Activated CD4-positive, alpha-beta T cell treated with anti-CD3 and anti-CD28 coated beads for 4 hours (primary cell): ENCODE results near the gene GALNT10.

Experiments
- DNase-seq, 2 donors: peaks; one replicate each; pipeline ENCODE4 v3.0.0-alpha.2; 2020

The GALNT10 gene

DNA sequence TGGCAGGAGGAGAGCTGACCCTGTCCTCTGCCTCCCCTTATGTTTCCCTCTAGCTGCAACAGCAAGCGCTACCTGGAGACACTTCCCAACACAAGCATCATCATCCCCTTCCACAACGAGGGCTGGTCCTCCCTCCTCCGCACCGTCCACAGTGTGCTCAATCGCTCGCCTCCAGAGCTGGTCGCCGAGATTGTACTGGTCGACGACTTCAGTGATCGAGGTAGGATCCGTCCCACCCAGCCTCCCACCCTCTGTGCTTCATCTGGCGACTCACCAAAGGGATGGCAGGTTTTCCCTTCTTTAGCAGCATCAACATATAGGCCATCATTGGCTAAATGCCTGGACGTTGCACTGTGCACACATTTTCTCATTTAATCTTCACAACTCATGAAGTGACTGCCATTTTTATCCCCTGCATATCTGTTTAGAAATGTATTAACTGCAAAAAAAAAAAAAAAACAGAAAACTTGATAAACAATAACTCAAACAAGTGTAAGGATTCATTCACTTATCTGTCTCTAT lies 139.0 kb downstream of the GALNT10 start:
- DNase-seq, result no peak

DNA sequence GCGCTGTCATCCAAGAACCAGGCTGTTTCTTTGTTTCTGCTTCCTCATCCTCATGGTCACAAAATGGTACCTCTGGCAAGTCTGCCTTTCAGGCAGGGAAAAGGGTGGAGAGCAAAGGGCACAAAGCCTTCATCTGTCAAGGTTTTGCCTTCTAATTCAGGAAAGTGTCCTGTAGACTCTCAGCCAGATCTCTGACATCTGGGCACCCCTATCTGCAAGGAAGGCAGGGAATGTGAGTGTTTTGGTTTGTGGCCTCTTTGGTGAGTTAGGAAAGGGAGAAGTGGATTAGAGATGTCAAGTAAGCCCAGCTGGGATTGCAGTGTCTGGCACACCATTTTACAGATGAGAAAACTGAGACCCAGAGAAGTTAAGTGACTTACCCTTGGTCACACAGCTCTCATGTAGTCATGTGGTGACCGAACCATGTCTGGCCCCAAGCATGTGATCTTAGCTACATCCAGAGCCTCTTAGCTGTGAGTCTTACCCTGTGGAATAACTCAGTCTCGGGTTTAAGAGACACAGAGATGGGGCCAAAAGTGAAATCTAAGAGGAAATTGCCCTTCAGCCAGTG lies 139.6 kb downstream of the GALNT10 start:
- DNase-seq, result no peak

DNA sequence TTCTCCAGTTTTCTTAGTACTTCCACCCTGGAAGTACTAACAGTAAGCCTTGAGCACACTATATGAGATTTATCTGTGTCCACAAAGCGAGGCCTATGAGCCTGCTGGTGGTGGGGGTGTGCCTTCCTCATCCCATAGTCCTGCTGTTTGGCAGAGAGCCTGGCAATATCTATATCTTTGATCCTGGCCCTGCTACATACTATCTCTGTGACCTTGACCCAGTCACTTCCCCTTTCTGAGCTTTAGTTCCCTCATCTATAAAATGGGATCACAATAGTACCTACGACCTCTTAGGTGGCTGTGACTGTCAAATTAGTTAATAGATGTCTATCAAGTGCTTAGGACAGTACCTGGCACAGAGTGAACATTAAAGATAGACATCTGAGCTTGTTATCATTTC lies 140.7 kb downstream of the GALNT10 start:
- DNase-seq, result no peak

DNA sequence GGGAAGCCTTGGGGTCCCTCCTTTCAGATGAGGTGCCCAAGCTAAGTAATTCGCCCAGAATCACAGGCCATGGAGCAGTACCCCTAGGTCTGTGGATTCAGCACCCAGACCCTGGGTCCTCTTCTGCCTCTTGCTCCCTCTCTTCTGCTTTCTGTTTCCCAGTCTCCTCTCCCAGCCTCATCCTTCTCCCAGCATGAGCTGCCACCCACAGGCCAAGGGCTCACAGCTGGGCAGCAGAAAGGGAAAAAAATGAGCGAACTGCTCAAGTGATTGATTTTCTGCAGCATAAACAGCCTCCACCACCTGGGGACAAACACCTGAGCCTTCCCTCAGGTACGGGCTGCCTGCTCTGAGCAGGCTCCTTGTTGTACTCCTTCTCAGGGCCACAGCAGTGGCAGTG lies 141.4 kb downstream of the GALNT10 start:
- no peak for DNase-seq

DNA sequence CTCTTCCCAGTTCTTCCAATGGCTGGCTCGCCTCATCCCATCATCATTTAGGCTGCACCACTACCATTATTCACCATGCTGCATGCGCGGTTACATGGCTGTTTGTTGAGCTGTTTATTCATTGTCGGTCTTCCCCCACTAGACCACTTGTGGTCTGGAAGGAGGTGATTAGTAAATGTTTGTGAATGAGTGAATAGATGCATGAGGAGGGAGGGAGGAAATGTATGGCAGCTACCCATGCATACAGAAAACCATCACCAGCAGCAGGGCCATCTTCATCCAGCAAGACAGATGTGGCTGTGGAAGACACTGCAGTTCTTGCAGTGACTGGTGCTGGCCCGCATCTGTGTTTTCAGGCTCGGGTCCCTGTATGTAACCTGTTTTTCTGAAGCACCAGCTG lies 141.9 kb downstream of the GALNT10 start:
- no peak for DNase-seq

DNA sequence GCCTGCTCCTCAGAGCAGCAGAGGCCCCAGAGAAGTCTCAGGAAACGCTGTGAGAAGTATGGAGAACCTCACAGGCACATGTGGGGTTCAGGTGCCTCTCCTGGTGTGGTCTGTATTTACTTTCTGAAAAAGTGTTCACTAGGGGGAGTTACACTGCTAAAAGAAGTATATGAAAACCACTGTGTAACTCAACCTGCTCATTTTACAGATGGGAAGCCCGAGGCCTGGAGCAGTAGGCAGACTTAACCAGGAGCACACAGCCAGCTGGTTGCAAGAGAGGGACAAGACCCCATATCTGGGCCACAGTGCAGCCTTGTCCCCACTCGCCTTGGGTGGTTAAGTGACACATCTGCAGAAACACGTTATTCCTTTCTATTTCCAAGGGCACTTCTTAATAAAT lies 142.5 kb downstream of the GALNT10 start:
- DNase-seq, result no peak

DNA sequence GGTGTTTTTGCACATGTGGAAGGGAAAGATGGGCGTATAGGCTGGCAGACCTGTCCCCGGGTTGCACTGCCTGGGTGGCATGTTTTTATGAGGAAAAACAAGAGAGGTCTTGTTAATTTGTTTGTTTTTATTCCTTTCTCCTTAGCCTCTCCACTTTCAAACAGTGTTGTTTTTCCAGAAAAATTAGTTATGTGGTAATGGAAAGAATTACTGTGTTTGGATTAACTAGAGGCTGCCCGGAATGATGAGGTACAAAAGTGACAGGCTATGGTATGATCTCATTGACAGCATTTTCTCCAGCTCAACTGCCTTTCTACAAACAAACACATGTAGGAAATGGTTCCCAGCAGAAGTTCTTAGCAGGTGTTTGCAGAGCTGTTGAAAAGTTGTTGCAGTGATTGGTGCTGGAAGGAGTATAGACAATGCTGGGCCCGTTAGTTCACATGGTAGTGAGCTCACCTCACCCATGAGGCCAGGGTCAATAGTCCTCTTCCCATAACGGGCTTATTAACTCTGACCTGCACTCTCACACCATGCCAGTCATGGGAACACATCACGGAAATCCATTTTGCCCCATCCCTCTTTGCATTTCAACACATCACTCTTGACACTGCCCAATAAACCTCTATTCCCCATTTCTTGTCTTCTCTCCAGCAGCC lies 144.0 kb downstream of the GALNT10 start:
- no peak for DNase-seq

DNA sequence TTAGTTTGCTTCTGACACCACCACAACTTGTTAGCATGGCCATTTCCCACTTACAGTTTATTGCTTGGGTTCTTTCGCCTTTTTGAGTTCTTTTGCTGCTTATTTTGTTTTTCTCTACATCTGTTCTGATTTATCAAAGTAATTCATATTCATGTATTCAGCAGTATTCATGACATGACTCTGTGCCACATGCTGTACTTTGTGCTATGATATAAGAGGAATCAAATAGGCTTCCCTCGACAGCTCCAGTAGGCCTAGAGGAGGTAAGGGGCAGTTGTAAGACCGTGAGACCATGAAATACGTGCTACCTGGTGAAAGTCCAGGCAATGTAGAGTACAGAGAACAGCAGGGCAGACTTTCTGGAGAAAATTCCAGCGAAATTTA lies 144.5 kb downstream of the GALNT10 start:
- DNase-seq, result no peak

DNA sequence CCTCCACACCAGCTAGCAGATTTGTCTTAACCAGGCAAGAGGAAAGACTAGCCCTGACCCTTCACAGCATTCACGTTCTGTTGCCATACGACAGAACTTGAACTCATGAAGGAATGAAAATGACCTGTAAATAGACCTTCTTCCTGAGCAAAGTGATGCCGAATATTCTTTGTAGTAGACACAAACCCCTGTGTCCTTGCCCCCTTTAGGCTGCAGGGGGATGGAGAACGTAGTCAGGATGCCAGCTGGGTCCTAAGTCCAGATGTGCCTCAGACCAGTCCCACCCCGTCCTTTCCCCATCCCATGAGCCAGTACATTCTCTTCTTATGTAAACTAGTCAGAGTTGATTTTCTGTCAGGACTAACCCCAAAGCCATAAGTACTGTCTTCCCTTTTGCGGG lies 151.1 kb downstream of the GALNT10 start:
- DNase-seq, result no peak

DNA sequence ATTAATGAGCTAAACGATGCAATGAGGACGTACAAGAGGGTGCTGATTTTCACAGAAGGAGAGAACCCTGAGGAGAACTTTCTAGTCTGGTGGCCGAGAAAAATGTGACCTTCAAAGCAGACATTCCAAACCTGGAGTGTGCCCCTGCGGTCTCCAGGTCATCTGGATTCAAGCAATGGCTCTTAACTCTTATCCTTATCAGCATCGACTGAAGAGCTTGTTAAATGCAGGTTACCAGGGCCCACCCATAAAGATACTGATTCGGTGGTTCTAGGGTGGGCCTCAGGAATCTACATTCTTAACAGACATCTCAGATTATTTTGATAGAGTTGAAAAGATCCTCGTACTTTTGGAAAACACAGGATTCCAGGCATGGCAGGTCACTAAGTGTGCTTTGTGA lies 151.7 kb downstream of the GALNT10 start:
- no peak for DNase-seq

DNA sequence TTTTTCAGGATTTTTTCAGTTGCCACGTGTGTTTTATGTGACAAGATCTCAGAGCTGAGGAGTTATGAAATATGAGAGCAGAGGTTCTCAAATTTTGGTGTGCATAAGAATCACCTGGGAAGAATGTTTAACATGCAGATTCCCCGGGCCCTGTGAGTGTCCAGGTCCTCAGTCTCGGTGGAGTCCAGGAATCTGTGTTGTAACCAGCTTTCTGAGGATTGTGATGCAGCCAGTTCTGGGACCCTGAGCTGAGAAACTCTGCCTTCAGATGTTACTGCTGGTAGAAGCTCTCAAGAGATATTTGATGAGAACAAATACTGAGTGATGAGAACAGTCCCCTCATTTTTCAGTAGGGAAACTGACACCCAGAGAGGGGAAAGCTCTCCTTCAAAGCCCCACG lies 152.4 kb downstream of the GALNT10 start:
- no peak for DNase-seq

DNA sequence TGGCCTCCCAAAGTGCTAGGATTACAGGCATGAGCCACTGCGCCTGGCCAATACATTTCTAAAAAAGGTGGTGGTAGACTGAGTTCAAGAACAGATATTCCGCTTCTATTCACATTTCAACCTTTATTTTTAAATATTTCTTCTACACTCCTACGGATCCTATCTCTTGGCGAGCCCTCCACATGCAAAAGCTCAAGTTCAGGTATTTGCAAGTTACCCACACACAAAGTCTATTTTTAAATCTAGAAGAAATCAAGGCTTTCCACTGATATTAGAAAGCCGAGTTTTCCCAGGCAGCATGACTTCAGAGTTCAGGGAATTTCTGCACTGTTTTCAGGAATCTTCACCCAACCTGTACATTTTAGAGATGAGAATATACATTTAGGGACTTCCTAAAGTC lies 153.9 kb downstream of the GALNT10 start:
- no peak for DNase-seq

DNA sequence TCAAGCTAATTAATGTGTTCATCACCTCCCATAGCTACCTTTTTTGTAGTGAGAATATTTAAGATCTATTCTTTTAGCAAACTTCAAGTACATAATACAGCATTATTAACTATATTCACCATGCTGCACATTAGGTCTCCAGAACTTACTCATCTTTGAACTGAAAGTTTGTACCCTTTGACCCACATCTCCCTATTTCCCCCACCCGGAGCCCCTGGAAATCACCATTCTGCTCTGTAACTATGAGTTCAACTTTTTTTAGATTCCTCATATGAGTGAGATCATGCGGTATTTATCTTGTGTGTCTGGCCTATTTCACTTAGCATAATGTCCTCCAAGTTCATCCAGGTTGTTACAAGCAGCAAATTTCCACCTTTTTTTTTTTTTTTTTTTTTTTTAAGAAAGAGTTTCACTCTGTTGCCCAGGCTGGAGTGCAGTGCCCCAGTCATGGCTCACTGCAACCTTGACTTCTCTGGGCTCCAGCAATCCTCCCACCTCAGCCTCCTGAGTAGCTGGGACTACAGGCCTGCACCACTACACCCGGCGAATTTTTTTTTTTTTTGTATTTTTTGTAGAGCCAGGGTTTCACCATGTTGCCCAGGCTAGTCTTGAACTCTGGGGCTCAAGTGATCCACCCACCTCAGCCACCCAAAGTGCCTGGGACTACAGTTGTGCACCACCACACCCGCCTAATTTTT lies 154.9 kb downstream of the GALNT10 start:
- DNase-seq, result no peak

DNA sequence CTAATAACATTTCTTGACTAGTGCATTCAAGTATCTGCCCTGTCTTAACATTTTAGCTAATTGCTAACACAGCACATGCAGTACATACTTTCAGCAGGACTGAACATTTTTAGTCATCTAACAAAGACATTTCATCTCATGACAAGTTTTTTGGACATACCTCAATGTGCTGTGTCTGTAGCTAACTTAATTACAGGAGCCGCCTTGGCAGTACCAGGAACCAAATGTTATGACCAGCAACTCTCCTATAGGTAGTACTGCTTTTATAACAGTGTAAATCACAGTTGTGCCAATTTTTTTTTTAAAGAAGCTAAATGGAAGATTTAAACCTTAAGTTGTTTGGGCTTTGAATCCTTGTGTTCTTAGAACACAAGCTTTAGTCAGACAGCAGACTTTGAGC lies 155.9 kb downstream of the GALNT10 start:
- no peak for DNase-seq

DNA sequence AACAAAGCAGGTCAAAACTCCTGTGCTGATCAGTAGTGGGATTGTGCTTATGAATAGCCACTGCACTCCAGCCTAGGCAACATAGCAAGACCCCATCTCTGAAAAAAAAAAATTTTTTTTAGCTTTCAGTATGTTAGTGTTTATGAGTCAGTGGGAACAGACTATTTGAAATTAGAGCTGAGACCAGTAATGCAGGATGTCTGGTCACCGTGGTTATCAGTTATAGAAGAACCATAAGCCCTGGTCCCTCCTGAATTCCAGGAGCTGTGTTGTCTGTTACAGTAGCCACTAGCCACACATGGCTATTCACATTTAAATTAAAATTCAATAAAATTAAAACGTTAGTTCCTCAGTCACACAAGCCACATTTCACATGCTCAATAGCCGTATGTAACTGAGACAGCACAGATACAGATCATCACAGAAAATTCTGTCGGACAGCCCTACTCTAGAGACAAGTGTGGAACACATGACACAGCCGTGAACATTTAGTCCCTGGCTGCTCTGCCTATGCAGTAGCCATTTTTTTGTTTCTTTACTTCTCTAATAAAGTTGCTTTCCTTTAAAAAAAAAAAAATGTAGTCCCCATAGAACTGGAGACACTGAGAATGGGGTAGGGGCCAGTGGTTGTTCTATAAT lies 159.2 kb downstream of the GALNT10 start:
- no peak for DNase-seq

DNA sequence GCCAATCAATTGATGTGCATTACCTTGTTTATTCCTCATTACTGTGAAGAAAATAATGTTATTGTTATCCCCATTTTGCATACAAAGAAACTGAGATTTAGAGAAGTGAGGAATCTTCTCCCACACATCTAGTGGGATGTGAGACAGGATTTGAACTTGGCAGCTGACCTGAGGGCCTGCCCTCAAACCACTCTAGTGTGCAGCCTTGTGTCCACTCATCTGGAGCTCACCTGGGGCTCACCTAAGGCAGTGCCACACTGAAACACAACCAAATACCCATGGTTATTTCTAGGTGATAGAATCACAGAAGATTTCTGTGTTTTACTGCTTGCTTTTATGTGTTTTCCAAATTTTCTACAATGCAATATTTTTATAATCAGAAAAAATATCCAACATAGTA lies 160.6 kb downstream of the GALNT10 start:
- no peak for DNase-seq

DNA sequence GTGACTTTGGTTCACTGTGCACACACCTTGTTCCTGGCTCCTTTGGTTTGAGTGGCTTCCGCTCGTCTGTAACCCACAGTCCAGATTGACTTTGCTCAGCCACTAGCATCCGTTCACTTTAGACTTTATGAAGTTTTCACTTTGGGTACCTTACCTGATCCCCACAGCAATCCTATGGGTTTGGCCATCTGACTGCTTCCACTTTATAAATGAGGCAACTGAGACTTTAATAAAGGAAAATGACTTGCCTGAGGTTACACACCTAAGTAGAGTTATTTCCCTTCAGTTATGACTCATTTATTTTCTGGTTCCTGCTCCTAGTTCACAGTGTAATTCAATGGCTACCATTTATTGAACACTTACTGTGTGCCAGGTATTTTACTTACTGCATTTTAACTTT lies 161.0 kb downstream of the GALNT10 start:
- no peak for DNase-seq

DNA sequence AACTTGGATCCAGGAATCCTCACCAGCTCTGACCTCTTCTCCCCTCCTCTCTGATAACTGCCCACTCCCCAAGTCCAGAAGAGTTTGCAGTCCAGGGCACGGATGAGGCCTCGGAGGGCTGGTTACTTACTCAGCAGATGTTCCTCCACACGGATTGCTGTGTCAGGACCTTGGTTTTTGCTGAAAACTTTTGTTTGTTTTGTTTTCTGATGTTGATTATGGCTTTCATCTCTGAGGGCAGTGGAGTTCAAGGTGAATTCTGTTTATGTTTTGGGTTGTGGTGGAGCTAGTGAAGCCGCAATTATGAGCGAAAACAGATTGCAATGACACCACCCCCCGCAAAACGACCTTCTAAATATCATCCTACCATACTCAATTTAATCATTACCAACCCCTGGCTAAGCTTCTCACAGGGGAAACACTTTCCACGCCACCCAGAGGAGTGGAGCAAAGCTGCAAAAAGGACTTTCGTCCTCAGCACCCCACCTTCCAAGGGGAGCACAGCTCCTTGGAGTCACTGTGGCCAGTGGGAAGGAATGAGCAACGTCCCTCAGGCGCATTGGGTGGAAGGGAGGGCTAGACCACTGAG lies 162.5 kb downstream of the GALNT10 start:
- DNase-seq, result no peak

DNA sequence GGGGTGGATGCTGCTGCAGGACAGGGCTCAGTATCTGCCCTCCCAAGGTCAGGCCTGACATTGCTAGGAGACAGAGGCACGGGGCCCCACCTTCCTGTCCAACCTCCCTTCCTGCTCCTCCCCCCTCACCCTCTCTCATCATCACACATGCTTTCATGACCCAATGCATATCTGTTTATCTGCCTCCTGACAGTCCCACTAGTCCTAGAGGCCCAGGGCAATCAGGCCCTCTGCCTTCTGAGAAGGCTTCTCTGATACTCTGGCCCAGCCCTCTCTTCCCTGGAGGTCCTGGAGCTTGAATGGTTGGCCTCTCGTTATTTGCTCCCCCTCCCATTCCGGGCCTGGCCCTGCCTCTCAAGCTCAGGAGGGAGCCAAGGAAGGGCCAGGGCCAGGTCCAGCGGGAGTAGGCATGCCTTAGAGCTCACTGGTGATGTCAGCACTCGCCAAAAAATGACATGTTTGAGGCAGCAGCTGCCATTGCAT lies 164.6 kb downstream of the GALNT10 start:
- DNase-seq, result no peak

DNA sequence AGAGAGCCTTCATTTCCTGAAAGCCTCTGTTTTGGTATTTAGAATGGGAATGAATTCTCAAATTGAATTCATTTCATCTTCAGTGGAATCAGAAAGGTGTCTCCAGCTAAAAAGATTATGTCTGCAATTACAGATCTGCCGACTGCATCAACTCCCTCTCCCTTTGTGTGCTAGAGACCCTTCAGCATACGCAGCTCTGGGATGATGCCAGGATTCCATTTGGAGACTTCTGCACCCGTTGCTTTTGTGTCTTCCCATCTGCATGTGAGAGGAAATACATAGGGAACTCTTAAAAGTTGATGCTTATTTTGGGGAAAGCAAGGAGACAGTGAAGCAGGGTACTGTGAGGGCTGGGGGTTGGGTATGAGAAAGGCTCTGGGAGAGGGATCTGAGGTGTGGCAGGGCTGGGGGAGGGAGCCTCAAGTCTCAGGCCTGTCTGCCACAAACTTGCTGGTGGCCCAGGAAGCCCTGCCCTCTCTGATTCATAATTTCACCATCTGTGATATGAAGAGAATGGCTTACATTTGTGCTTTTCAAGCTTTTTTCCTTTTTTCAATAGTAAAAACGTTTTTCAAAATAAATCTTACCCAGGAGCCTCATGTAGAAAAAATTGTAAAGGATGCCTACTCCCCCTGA lies 165.6 kb downstream of the GALNT10 start:
- no peak for DNase-seq

DNA sequence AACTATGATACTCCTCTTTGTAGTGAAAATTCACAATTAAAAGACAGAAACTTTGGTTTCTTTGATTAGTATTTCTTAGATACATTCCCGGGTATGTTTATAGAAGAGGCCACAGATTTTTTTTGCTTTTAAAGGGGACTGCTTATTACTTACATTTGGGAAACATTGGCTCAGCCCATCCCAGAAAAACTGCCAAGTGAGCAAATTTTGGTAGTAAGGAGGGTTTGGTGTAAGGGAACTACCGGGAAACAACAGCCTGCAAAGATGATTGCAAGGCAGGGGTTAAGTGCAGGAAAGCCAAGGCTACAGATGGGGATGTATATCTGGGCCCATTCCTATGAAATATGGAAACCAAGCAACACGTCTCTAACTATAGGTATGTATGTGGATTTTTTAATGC lies 166.4 kb downstream of the GALNT10 start:
- no peak for DNase-seq

DNA sequence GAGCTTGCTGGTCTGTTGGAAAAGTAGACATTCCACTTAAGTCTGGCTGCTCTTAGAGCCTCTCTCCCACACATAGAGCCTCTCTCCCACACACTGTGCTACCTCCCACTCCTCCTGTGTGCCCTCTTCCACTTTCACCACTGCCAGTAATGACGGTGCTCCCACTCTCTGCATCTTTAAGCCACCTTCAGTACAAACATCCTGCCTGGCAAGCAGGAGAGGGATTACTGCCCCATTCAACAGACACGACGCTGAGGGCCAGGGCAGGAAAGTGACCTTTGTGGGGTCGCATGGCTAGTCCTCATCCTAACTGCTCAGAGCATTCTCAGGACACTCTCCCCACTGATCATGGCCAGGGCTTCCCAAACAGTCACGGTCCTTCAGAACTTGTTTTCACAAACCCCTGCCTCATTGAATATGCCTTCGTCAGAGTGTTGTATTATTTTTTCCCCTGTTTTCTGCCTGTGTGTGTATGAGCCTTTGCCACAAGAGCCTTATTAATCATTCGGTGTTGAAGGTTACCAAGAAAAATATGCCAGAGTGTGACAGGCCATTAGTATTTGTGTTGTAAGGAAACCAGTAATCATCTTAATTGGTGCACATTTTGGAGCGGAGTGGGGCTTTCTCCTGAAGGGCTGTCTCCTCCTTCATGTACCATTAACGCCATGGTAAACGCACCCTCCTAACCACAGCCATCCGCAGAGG lies 168.1 kb downstream of the GALNT10 start:
- no peak for DNase-seq
